GM21723 (cell line): ENCODE measurements around the gene MAP2K5.
"Not testable (repeated sequence)": the region's sequence is repeated elsewhere in the genome, so short reads cannot be mapped to it uniquely, and the experiment has no call there.

Source experiments
- ATAC-seq: cut with Tn5 transposase; IDR thresholded peaks from one replicate; pipeline ENCODE4 v1.9.1; 2021; ENCODE audit warnings: mild to moderate bottlenecking, moderate library complexity; ENCODE audit not compliant: unreplicated experiment

Gene MAP2K5

GRCh38 chr15:67646847-67647246, 104.3 kb downstream of the MAP2K5 start:
- ATAC-seq, result no peak

- no peak for ATAC-seq
These were observed 110.1 kb downstream of the MAP2K5 start for GRCh38 chr15:67652586-67652985.

- no peak for ATAC-seq
These were observed 117.9 kb downstream of the MAP2K5 start for GRCh38 chr15:67660446-67660845.

GRCh38 chr15:67660874-67661606, 118.5 kb downstream of the MAP2K5 start:
- no peak for ATAC-seq

- no peak for ATAC-seq
These were observed 128.3 kb downstream of the MAP2K5 start for GRCh38 chr15:67670647-67671305.

- ATAC-seq, result not testable (repeated sequence)
These were observed 130.3 kb downstream of the MAP2K5 start for GRCh38 chr15:67672834-67673233.

- no peak for ATAC-seq
These were observed 132.5 kb downstream of the MAP2K5 start for GRCh38 chr15:67674983-67675382.

- ATAC-seq, result no peak
These were observed 135.6 kb downstream of the MAP2K5 start for GRCh38 chr15:67678089-67678488.

GRCh38 chr15:67678993-67679392, 136.5 kb downstream of the MAP2K5 start:
- ATAC-seq, result no peak

- no peak for ATAC-seq
These were observed 138.1 kb downstream of the MAP2K5 start for GRCh38 chr15:67680641-67681040.

- no peak for ATAC-seq
These were observed 142.6 kb downstream of the MAP2K5 start for GRCh38 chr15:67685008-67685599.

GRCh38 chr15:67685716-67686115, 143.2 kb downstream of the MAP2K5 start:
- no peak for ATAC-seq

GRCh38 chr15:67690936-67691335, 148.4 kb downstream of the MAP2K5 start:
- no peak for ATAC-seq

- no peak for ATAC-seq
These were observed 148.9 kb downstream of the MAP2K5 start for GRCh38 chr15:67691450-67691849.

- ATAC-seq, result no peak
These were observed 150.1 kb downstream of the MAP2K5 start for GRCh38 chr15:67692573-67692972.

- no peak for ATAC-seq
These were observed 153.6 kb downstream of the MAP2K5 start for GRCh38 chr15:67696087-67696486.

GRCh38 chr15:67700023-67700422, 157.5 kb downstream of the MAP2K5 start:
- ATAC-seq, result no peak

- ATAC-seq, result no peak
These were observed 159.2 kb downstream of the MAP2K5 start for GRCh38 chr15:67701669-67702068.

GRCh38 chr15:67707520-67708283, 165.2 kb downstream of the MAP2K5 start:
- ATAC-seq, result no peak

- no peak for ATAC-seq
These were observed 166.0 kb downstream of the MAP2K5 start for GRCh38 chr15:67708500-67708899.

GRCh38 chr15:67715170-67715569, 172.7 kb downstream of the MAP2K5 start:
- ATAC-seq, result no peak
